Activated CD4-positive, alpha-beta T cell treated with anti-CD3 and anti-CD28 coated beads, Interleukin-2, amount 50 U/mL, for 1 hour (primary cell): Measurements from ENCODE around the gene SLC6A1.
"Not testable (repeated sequence)": the region's sequence is repeated elsewhere in the genome, so short reads cannot be mapped to it uniquely, and the experiment has no call there.

Experiments used
- DNase-seq: peaks from one replicate; pipeline ENCODE4 v3.0.0-alpha.2; 2020

The SLC6A1 gene

DNA sequence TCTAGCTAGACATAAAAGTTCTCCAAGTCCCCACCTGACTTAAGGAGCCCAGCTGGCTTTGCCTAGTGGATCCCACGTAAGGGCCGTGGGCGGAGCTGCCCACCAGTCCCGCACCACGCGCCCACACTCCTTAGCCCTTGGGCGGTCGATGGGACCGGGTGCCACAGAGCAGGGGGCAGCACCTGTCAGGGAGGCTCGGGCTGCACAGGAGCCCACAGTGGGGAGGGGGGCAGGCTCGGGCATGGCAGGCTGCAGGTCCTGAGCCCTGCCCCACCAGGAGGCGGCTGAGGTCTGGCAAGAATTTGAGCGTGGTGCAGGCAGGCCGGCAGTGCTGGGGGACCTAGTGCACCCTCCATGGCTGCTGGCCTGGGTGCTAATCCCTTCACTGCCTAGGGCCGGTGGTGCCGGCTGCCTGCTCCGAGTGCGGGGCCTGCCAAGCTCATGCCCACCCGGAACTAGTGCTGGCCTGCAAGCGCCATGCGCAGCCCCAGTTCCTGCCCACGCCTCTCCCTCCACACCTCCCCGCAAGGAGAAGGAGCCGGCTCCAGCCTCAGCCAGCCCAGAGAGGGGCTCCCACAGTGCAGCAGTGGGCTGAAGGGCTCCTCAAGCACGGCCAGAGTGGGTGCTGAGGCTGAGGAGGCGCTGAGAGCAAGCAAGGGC is 78.7 kb downstream of the SLC6A1 start:
- DNase-seq = no peak

GRCh38 chr3:11072631-11073030 is 80.1 kb downstream of the SLC6A1 start:
- no peak for DNase-seq

DNA sequence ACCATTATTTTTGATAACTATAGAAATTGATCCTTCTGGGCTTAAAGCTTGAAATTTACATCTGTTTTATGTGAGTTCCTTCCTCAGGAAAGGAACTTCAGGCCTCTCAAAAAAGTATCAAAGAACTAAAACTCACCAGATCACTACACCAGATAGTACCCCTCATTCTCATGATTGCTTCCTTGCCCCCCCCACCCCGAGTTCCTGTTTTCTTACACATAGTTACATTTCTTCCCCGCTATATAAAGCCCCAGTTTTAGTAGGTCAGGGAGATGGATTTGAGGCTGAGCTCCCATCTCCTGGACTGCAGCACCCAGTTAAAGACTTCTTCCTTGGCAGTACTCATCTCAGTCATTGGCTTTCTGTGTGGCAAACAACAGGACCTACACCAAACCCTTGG is 81.5 kb downstream of the SLC6A1 start:
- no peak for DNase-seq

DNA sequence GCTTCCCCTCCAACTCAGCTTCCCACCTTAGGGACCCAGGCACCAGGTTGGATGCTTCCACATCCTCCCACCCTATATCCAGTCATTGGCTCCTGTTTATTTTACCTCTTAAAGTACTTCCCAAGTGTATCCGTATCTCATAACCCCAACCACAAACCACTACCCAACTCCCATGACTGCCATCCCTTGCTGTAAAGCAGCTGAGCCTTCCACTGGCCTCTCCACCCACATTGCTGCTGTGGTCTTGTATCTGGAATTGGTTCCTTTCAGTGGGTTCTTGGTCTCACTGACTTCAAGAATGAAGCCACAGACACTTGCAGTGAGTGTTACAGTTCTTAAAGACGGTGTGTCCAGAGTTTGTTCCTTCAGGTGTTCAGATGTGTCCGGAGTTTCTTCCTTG is 81.9 kb downstream of the SLC6A1 start:
- DNase-seq = no peak

- DNase-seq = not testable (repeated sequence)
These were observed 82.6 kb downstream of the SLC6A1 start for GRCh38 chr3:11075122-11075521.

GRCh38 chr3:11076711-11077110 is 84.2 kb downstream of the SLC6A1 start:
- DNase-seq = no peak

DNA sequence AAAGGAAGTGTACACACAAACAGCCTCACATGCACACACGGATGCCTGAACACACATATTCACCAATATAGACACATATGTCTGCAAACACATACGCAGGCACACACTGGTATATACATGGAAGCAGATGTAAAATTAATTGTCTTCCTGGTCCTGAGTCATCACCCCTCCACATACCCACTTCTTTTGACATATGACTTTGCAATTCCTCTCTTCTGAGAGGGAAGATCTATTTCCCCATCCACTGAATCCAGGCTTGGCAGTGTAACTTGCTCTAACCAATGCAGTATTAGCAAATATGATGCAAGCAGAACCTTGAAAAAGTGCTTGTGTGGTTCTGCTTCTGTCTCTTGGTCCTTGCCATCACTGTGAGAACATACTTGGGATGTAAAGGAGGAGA is 84.9 kb downstream of the SLC6A1 start:
- DNase-seq = no peak

- no peak for DNase-seq
These were observed 86.4 kb downstream of the SLC6A1 start for GRCh38 chr3:11078826-11079515.

GRCh38 chr3:11080492-11080891 is 87.9 kb downstream of the SLC6A1 start:
- DNase-seq = no peak

GRCh38 chr3:11084098-11084497 is 91.5 kb downstream of the SLC6A1 start:
- DNase-seq = no peak

- DNase-seq = no peak
These were observed 92.1 kb downstream of the SLC6A1 start for GRCh38 chr3:11084677-11085076.

DNA sequence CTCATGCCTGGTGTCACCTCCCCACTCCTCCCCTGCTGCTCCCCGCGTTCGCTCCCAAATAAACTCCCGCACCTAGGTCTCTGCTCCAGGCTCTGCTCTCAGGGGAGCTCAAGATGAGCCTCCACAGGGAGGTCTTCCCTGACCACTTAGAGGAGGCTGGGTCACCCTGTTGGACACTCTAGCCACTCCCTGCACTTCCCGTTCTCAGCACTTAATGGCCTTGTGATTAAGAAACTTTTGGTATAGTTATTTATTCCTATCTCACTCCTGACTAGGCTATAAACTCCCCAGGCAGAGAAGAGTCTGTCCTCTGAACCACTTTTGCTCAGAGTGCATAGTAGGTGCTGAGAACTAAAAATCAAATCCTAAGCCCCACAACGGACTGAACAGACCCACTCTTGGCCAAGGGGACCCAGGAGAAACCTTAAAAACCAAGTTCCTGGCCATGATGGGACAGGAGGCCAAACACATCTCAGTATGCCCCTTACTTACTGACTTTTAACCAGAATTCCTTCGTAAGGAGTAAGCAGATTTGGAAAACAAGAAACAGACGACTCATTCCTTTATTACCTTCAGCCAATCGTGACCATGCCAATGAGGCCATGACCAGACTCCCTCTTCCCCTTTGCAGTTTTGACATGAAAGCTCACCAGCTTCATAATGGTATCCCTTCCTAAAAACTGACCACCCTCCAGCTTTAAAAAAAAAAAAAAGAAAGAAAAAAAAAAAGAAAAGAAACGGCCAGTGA is 92.7 kb downstream of the SLC6A1 start:
- DNase-seq = no peak

- DNase-seq = no peak
These were observed 94.3 kb downstream of the SLC6A1 start for GRCh38 chr3:11086856-11087255.

GRCh38 chr3:11088066-11088465 is 95.5 kb downstream of the SLC6A1 start:
- no peak for DNase-seq

GRCh38 chr3:11088831-11089230 is 96.3 kb downstream of the SLC6A1 start:
- no peak for DNase-seq
